Aorta (tissue), 5 donors: ENCODE results near the gene ARID2. TPM values are rescaled to one million over a fixed set of nuclear protein-coding genes. Genes with fewer than 3 reads are reported as not detected.
A peak's percentile ranks its signal among the peaks of the same experiment; 100 is the strongest.

Experiments
- ATAC-seq: fragments of 200-7000 bp; cut with Tn5 transposase; one replicate; pipeline ENCODE4 v1.9.1; 2022; ENCODE audit warnings: moderate library complexity; ENCODE audit not compliant: low FRiP score
- DNase-seq, 2 donors: peaks; one replicate each; pipeline ENCODE4 v3.0.0-alpha.2; 2020
- H3K27ac ChIP-seq, 2 donors: one replicate each; pipeline ENCODE4 v1.5.1; 2013; ENCODE audit warnings: low read length in 2 of 2, mild to moderate bottlenecking in 2 of 2, moderate library complexity in 2 of 2, control low read depth in 1 of 2, inconsistent platforms in 1 of 2, low read depth in 1 of 2
- H3K27me3 ChIP-seq, 2 donors: one replicate each; pipeline ENCODE4 v1.6.1; 2013; ENCODE audit warnings: control low read depth in 1 of 2, low read length in 1 of 2, mild to moderate bottlenecking in 1 of 2, moderate library complexity in 1 of 2; ENCODE audit not compliant: insufficient read depth in 2 of 2, control insufficient read depth in 1 of 2
- H3K36me3 ChIP-seq, 2 donors: one replicate each; pipeline ENCODE4 v1.6.1; 2013; ENCODE audit warnings: control low read depth in 1 of 2, low read length in 1 of 2, mild to moderate bottlenecking in 1 of 2; ENCODE audit not compliant: insufficient read depth in 2 of 2, control insufficient read depth in 1 of 2
- H3K4me1 ChIP-seq, 2 donors: one replicate each; pipeline ENCODE4 v1.6.1; 2013; ENCODE audit warnings: low read length in 2 of 2, control low read depth in 1 of 2, mild to moderate bottlenecking in 1 of 2, moderate library complexity in 1 of 2; ENCODE audit not compliant: insufficient read depth in 2 of 2, control insufficient read depth in 1 of 2
- H3K4me3 ChIP-seq, 2 donors: one replicate each; pipeline ENCODE4 v1.5.1; 2013; ENCODE audit warnings: low read length in 2 of 2, control low read depth in 1 of 2, mild to moderate bottlenecking in 1 of 2
- H3K9me3 ChIP-seq: one replicate; pipeline ENCODE4 v1.6.1; 2013; ENCODE audit warnings: mild to moderate bottlenecking, low read length; ENCODE audit not compliant: control insufficient read depth
- WGBS, 2 donors: extraction: QIAGEN DNeasy Blood & Tissue Kit; methylation state at CpG; one replicate each; pipeline ENCODE4 v1.1.7; 2013; 5-methylcytosine and 5-hydroxymethylcytosine counted together
- intact Hi-C, 2 donors: fragments of 100-400 bp; cut with DNase I; formaldehyde crosslinking; loops; one replicate each; pipeline versions ENCODE4 v1.14.2 to v1.15.0; 2022
- polyA plus RNA-seq, 2 donors: library from polyadenylated mRNA; stranded (reverse); fragments of 200-250 nt; gene quantifications; one replicate each; pipeline ENCODE4 v1.2.3, GENCODE V29; 2013
- total RNA-seq, 2 donors: library from RNA; stranded (reverse); fragmentation: NEBNext Ultra II Directional; extraction: Animal tissue kit (Norgen Biotek cat#: 25700); gene quantifications; one replicate each; pipeline ENCODE4 v1.2.1, GENCODE V29; 2021
- donor health status: healthy with polysubstance abuse.
- donor health status: Bipolar disorder and iron deficiency.
- donor health status: DM: no; HTN: no; CAD: no.
- donor health status: DM: no; HTN: no; CAD: no.
- donor health status: DM: yes; HTN: yes; CAD: no.

Gene ARID2
- total and polyA plus RNA-seq, 4 donors = 2.9 to 50.3 (median 24.1) TPM

- intact Hi-C loops = no loop called here
- no peaks in the 10 kb centered on the region for H3K9me3 ChIP-seq
- no peaks in the 10 kb centered on the region for H3K27me3 ChIP-seq
- H3K36me3 ChIP-seq = no peaks in the 10 kb centered on the region
- WGBS, 2 donors = 59 to 64% methylated on average over 2 of the region's 2 CpGs
- no peak for ATAC-seq
- DNase-seq = no peak
- no peaks in the 10 kb centered on the region for H3K4me1 ChIP-seq
- no peak overlapping the region for H3K4me3 ChIP-seq
- H3K27ac ChIP-seq = no peak overlapping the region
These were observed 20.6 kb upstream of the ARID2 start for GRCh38 chr12:45708901-45709300.

- Histone ChIP-seq H3K27me3 (no peaks in the 10 kb centered on the region), H3K4me1 (no peaks in the 10 kb centered on the region), H3K9me3 (no peaks in the 10 kb centered on the region), H3K27ac (no peak overlapping the region), H3K36me3 (no peaks in the 10 kb centered on the region), H3K4me3 (no peak overlapping the region)
- intact Hi-C loops = loop anchor here in 1 of 2 donors (10.0 kb wide), 1 partner anchor 538 kb away; no protein-coding TSS in a partner anchor
- ATAC-seq (no peak), DNase-seq (no peak)
- WGBS, 2 donors = 95 to 97% methylated on average over 4 of the region's 4 CpGs
These were observed 17.2 kb upstream of the ARID2 start for GRCh38 chr12:45712319-45712718.

GRCh38 chr12:45713078-45713477 is 16.4 kb upstream of the ARID2 start:
- H3K27ac ChIP-seq = no peak overlapping the region
- ATAC-seq = no peak
- intact Hi-C loops = loop anchor here in 1 of 2 donors (10.0 kb wide), 1 partner anchor 538 kb away; no protein-coding TSS in a partner anchor
- H3K4me3 ChIP-seq = no peak overlapping the region
- H3K9me3 ChIP-seq = no peaks in the 10 kb centered on the region
- no peaks in the 10 kb centered on the region for H3K36me3 ChIP-seq
- H3K27me3 ChIP-seq = no peaks in the 10 kb centered on the region
- no peak for DNase-seq
- H3K4me1 ChIP-seq = peaks cover 0 to 2% of the 10 kb centered on the region in 2 donors
- 90 to 94% methylated on average over 2 of the region's 2 CpGs for WGBS, 2 donors

- Histone ChIP-seq H3K4me3 (no peak overlapping the region), H3K9me3 (no peaks in the 10 kb centered on the region), H3K27me3 (no peaks in the 10 kb centered on the region), H3K4me1 (peaks cover 3 to 10% of the 10 kb centered on the region in 2 donors), H3K36me3 (no peaks in the 10 kb centered on the region), H3K27ac (no peak overlapping the region)
- intact Hi-C loops = loop anchor here in 1 of 2 donors (10.0 kb wide), 1 partner anchor 544 kb away; no protein-coding TSS in a partner anchor
- no peak for DNase-seq
- no peak for ATAC-seq
- 79 to 85% methylated on average over 4 of the region's 4 CpGs for WGBS, 2 donors
These were observed 11.2 kb upstream of the ARID2 start for GRCh38 chr12:45718306-45718705.

GRCh38 chr12:45720069-45720468 is 9.4 kb upstream of the ARID2 start:
- Histone ChIP-seq H3K27ac (no peak overlapping the region), H3K36me3 (no peaks in the 10 kb centered on the region), H3K9me3 (no peaks in the 10 kb centered on the region), H3K4me1 (peaks cover 3 to 10% of the 10 kb centered on the region in 2 donors), H3K27me3 (no peaks in the 10 kb centered on the region), H3K4me3 (no peak overlapping the region)
- intact Hi-C loops = loop anchor here (10.0 kb wide), 5 partner anchors 165 to 535 kb away; partner anchors contain the start of gene ANO6 (in 1 of the 2)
- no peak for ATAC-seq
- WGBS, 2 donors = 95 to 100% methylated on average over 2 of the region's 2 CpGs
- DNase-seq = no peak

- Histone ChIP-seq H3K4me3 (no peak overlapping the region), H3K27me3 (no peaks in the 10 kb centered on the region), H3K27ac (no peak overlapping the region), H3K36me3 (no peaks in the 10 kb centered on the region), H3K4me1 (peaks cover 3 to 10% of the 10 kb centered on the region in 2 donors), H3K9me3 (no peaks in the 10 kb centered on the region)
- intact Hi-C loops = loop anchor here (10.0 kb wide), 5 partner anchors 167 to 537 kb away; partner anchors contain the start of gene ANO6 (in 1 of the 2)
- DNase-seq = no peak
- 75 to 76% methylated on average over 2 of the region's 2 CpGs for WGBS, 2 donors
- no peak for ATAC-seq
These were observed 8.1 kb upstream of the ARID2 start for GRCh38 chr12:45721369-45721768.

- Histone ChIP-seq H3K27me3 (no peaks in the 10 kb centered on the region), H3K36me3 (no peaks in the 10 kb centered on the region), H3K4me1 (peaks cover 3 to 10% of the 10 kb centered on the region in 2 donors), H3K27ac (no peak overlapping the region), H3K4me3 (no peak overlapping the region), H3K9me3 (no peaks in the 10 kb centered on the region)
- no peak for DNase-seq
- WGBS, 2 donors = 97 to 98% methylated on average over 7 of the region's 7 CpGs
- no peak for ATAC-seq
- intact Hi-C loops = loop anchor here (10.0 kb wide), 5 partner anchors 167 to 537 kb away; partner anchors contain the start of gene ANO6 (in 1 of the 2)
These were observed 7.6 kb upstream of the ARID2 start for GRCh38 chr12:45721954-45722353.

- Histone ChIP-seq H3K36me3 (no peaks in the 10 kb centered on the region), H3K27me3 (no peaks in the 10 kb centered on the region), H3K9me3 (no peaks in the 10 kb centered on the region), H3K27ac (peak overlapping the region in 1 of 2 donors; percentile 44), H3K4me3 (peak overlapping the region; percentile 46 to 72), H3K4me1 (peaks cover 3 to 5% of the 10 kb centered on the region in 2 donors)
- intact Hi-C loops = loop anchor here (5.0 to 10.0 kb wide), 6 partner anchors 171 to 541 kb away; partner anchors contain the start of gene ANO6 (in 2 of the 2)
- DNase-seq = no peak
- no peak for ATAC-seq
- WGBS, 2 donors = 2% methylated on average over 12 of the region's 12 CpGs
These were observed 3.6 kb upstream of the ARID2 start for GRCh38 chr12:45725631-45726602.
